Activated T-helper 2 cell treated with anti-CD3 and anti-CD28 coated beads, Interferon-gamma antibody, Interleukin-2, Interleukin-4, amounts not matched to agents 10 μg/mL and 5 μg/mL and 100 μg/mL, durations not matched to agents 14 hours and 24 hours and 36 hours (primary cell): ENCODE measurements around the gene FOXP1. TPM values are rescaled to one million over a fixed set of nuclear protein-coding genes. Genes with fewer than 3 reads are reported as not detected.

Experiments
- DNase-seq: peaks from one replicate; pipeline ENCODE4 v3.0.0; 2021; ENCODE audit warnings: low spot score
- H3K27ac Mint-ChIP-seq: one replicate; pipeline ENCODE4 v1.8.0; 2021; ENCODE audit warnings: mixed read lengths
- H3K27me3 Mint-ChIP-seq: one replicate; pipeline ENCODE4 v1.8.0; 2021; ENCODE audit warnings: low read depth, mixed read lengths
- H3K36me3 Mint-ChIP-seq: one replicate; pipeline ENCODE4 v1.8.0; 2021; ENCODE audit warnings: low read depth, mixed read lengths
- H3K4me1 Mint-ChIP-seq: one replicate; pipeline ENCODE4 v1.8.0; 2021; ENCODE audit warnings: low read depth, mixed read lengths
- H3K4me3 Mint-ChIP-seq: one replicate; pipeline ENCODE4 v1.8.0; 2021; ENCODE audit warnings: low read depth, mild to moderate bottlenecking, moderate library complexity, mixed read lengths
- H3K9me3 Mint-ChIP-seq: one replicate; pipeline ENCODE4 v1.8.0; 2021; ENCODE audit warnings: mixed read lengths
- intact Hi-C: fragments of 100-400 bp; cut with micrococcal nuclease; formaldehyde crosslinking; loops from one replicate; pipeline ENCODE4 v1.15.1; 2023
- total RNA-seq: library from RNA; stranded (reverse); gene quantifications from 2 replicates; pipeline ENCODE4 v1.2.3, GENCODE V29; 2022

FOXP1 gene
- total RNA-seq, 1 donor from 2014 or later: 132 TPM

GRCh38 chr3:71469138-71469435 lies 114.4 kb downstream of the FOXP1 start:
- Mint-ChIP-seq H3K4me3 (no peak overlapping the region), H3K27me3 (no peaks in the 10 kb centered on the region), H3K4me1 (peaks cover 17% of the 10 kb centered on the region), H3K27ac (no peak overlapping the region), H3K36me3 (peaks cover 34% of the 10 kb centered on the region), H3K9me3 (peaks cover 17% of the 10 kb centered on the region)
- DNase-seq: no peak
- intact Hi-C loops: no loop called here

GRCh38 chr3:71468311-71469137 lies 115.0 kb downstream of the FOXP1 start:
- no peak overlapping the region for H3K27ac Mint-ChIP-seq
- peaks cover 17% of the 10 kb centered on the region for H3K4me1 Mint-ChIP-seq
- no peak for DNase-seq
- intact Hi-C loops: no loop called here
- H3K36me3 Mint-ChIP-seq: peaks cover 30% of the 10 kb centered on the region
- H3K4me3 Mint-ChIP-seq: no peak overlapping the region
- H3K27me3 Mint-ChIP-seq: no peaks in the 10 kb centered on the region
- H3K9me3 Mint-ChIP-seq: peaks cover 12% of the 10 kb centered on the region

DNA sequence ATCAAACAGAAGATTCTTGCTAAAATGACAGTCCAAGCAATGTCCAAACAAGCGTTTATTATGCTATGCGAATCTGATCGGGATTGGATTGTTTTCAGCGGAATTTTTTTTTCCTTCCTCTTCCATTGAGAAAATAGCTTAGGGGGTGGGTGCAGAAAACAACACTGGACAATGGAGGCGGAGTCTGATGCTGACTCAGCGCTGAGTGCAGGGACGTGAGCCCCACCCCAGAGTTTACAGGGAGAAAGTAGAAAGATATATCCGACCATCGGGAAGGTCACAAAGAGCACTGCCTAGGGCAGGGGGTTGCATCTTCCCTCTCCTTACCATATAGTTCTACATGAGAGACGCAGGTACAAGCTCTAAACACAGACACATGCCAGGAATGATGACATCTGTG lies 117.0 kb downstream of the FOXP1 start:
- H3K27me3 Mint-ChIP-seq: no peaks in the 10 kb centered on the region
- peaks cover 29% of the 10 kb centered on the region for H3K4me1 Mint-ChIP-seq
- DNase-seq: no peak
- H3K9me3 Mint-ChIP-seq: no peaks in the 10 kb centered on the region
- intact Hi-C loops: no loop called here
- H3K27ac Mint-ChIP-seq: no peak overlapping the region
- H3K4me3 Mint-ChIP-seq: no peak overlapping the region
- peaks cover 24% of the 10 kb centered on the region for H3K36me3 Mint-ChIP-seq

DNA sequence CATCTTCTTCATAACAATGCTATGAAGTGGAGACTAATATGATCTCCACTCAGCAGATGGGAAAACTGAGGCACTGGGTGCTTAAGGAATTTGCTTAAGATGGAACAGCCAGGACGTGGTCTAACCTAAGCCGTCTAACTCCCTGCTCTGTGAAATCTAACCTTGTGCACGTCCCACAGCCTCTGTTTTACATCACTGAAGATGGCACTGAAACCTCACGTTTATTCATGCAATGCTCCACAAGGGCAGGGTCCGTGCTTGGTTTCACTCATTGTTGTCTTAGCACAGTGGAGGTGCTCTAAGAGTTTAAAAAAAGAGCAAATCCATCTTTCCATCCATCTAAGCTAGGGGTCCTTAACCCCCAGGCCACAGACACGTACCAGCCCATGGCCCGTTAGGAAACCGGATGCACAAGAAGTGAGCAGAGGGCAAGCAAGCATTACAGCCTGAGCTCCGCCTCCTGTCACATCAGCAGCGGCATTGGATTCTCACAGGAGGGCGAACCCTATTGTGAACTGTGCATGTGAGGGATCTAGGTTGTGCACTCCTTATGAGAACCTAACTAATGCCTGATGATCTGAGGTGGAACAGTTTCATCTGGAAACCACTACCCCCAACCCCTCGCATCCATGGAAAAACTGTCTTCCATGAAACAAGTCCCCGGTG lies 118.0 kb downstream of the FOXP1 start:
- intact Hi-C loops: no loop called here
- peaks cover 39% of the 10 kb centered on the region for H3K4me1 Mint-ChIP-seq
- H3K36me3 Mint-ChIP-seq: peaks cover 31% of the 10 kb centered on the region
- H3K27ac Mint-ChIP-seq: no peak overlapping the region
- H3K9me3 Mint-ChIP-seq: no peaks in the 10 kb centered on the region
- H3K27me3 Mint-ChIP-seq: no peaks in the 10 kb centered on the region
- H3K4me3 Mint-ChIP-seq: no peak overlapping the region
- DNase-seq: no peak

- intact Hi-C loops: no loop called here
- no peak overlapping the region for H3K4me3 Mint-ChIP-seq
- no peaks in the 10 kb centered on the region for H3K9me3 Mint-ChIP-seq
- no peaks in the 10 kb centered on the region for H3K27me3 Mint-ChIP-seq
- no peak overlapping the region for H3K27ac Mint-ChIP-seq
- no peak for DNase-seq
- peaks cover 40% of the 10 kb centered on the region for H3K4me1 Mint-ChIP-seq
- peaks cover 31% of the 10 kb centered on the region for H3K36me3 Mint-ChIP-seq
These were observed 118.9 kb downstream of the FOXP1 start for GRCh38 chr3:71464613-71465012.

- peaks cover 42% of the 10 kb centered on the region for H3K4me1 Mint-ChIP-seq
- H3K36me3 Mint-ChIP-seq: peaks cover 31% of the 10 kb centered on the region
- H3K27ac Mint-ChIP-seq: no peak overlapping the region
- intact Hi-C loops: no loop called here
- DNase-seq: no peak
- H3K27me3 Mint-ChIP-seq: no peaks in the 10 kb centered on the region
- H3K9me3 Mint-ChIP-seq: no peaks in the 10 kb centered on the region
- H3K4me3 Mint-ChIP-seq: no peak overlapping the region
These were observed 119.9 kb downstream of the FOXP1 start for GRCh38 chr3:71463617-71464016.

DNA sequence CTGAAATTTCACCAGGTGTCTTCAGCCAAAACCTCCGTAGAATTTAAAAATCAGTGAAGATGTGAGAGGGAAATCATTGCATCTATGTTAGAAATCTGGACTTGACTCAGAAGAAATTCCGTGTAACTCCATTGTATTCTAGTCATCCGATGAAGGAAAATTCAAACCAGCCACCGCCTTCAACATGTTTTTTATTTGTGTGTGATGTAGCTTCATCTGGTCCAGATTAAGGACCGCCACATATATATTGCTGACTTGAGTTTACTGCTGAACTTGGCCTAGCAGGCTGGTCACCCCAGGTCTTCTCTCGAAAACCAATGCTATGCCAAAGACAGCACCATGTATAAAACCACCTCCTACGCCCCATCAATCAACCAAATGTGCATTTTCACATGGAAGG lies 120.9 kb downstream of the FOXP1 start:
- no peak for DNase-seq
- Mint-ChIP-seq H3K4me3 (no peak overlapping the region), H3K27me3 (no peaks in the 10 kb centered on the region), H3K4me1 (peaks cover 48% of the 10 kb centered on the region), H3K9me3 (no peaks in the 10 kb centered on the region), H3K36me3 (peaks cover 29% of the 10 kb centered on the region), H3K27ac (peak overlapping the region; percentile 95)
- intact Hi-C loops: no loop called here

GRCh38 chr3:71461749-71462483 lies 121.6 kb downstream of the FOXP1 start:
- Mint-ChIP-seq H3K4me1 (peaks cover 54% of the 10 kb centered on the region), H3K27ac (peak overlapping the region; percentile 95), H3K36me3 (peaks cover 25% of the 10 kb centered on the region), H3K4me3 (no peak overlapping the region), H3K9me3 (no peaks in the 10 kb centered on the region), H3K27me3 (no peaks in the 10 kb centered on the region)
- intact Hi-C loops: loop anchor here (1.0 kb wide), 1 partner anchor 31 kb away; no protein-coding TSS in a partner anchor
- no peak for DNase-seq

DNA sequence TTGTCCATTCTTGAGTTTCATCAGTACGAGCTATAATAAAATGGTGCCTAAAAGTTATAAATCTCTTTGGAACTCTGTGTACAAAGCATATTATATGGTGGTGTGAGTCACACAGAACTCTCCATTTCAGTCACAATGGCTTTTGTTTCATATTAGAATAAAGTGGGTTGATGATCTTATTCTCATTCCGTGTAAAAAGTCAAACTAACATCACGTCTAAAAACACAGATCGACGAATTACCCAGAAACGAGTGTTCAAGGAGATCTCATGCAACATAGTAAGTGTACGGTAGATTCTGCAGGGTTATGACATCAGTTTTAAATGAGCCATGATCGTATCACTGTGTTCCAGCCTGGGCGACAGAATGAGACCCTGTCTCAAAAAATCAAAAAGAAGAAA lies 122.4 kb downstream of the FOXP1 start:
- intact Hi-C loops: loop anchor here (1.0 kb wide), 1 partner anchor 32 kb away; no protein-coding TSS in a partner anchor
- no peak for DNase-seq

DNA sequence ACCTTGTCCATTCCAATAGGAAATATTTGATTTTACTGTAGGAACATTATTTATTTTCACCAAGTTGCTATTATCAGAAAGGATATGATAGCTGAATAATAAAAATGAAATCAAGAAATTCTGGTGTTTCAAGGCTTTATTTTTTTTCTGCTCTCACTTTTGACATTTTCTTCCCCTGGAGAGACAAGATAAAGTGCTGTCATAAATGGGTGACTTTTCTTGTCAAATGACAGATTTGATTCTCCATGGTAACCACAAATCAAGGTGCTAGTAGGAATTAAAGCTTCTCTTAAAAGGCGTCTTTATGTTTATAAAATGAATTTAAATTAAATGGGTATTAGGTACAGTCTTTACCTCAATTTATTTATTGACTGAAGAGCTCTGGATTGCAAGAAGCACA lies 124.6 kb downstream of the FOXP1 start:
- Mint-ChIP-seq H3K27me3 (no peaks in the 10 kb centered on the region), H3K9me3 (no peaks in the 10 kb centered on the region), H3K36me3 (peaks cover 19% of the 10 kb centered on the region), H3K4me1 (peaks cover 72% of the 10 kb centered on the region), H3K27ac (no peak overlapping the region), H3K4me3 (no peak overlapping the region)
- no peak for DNase-seq
- intact Hi-C loops: loop anchor here (5.0 kb wide), 1 partner anchor 77 kb away; no protein-coding TSS in a partner anchor

More for the DNA sequence above, 122.4 kb downstream of the FOXP1 start:
- Mint-ChIP-seq H3K36me3 (peaks cover 19% of the 10 kb centered on the region), H3K4me1 (peaks cover 57% of the 10 kb centered on the region), H3K27ac (peak overlapping the region; percentile 95), H3K27me3 (no peaks in the 10 kb centered on the region), H3K4me3 (peak overlapping the region; percentile 43), H3K9me3 (no peaks in the 10 kb centered on the region)

DNA sequence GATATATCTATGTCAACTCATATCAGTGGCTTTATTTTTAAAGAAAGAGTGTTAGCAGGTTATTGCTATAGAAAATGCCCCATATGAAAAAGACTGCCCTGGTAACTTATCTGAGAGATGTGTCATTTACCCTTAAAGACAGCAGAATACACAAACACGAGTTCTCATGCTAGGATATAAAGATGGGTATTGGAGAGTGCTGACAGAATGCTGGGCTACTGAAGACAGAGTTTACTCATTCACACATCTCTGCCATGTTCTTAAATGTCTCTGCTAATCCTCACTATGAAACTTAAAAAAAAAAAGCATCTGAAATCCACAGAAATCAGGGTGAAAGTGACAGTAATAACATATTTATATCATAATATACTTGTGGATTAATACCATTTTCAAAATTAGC lies 126.7 kb downstream of the FOXP1 start:
- H3K4me1 Mint-ChIP-seq: peaks cover 85% of the 10 kb centered on the region
- DNase-seq: no peak
- no peaks in the 10 kb centered on the region for H3K9me3 Mint-ChIP-seq
- peak overlapping the region; percentile 70 for H3K4me3 Mint-ChIP-seq
- peak overlapping the region; percentile 89 for H3K27ac Mint-ChIP-seq
- intact Hi-C loops: loop anchor here (1.0 to 5.0 kb wide), 5 partner anchors 13 to 75 kb away; no protein-coding TSS in a partner anchor
- H3K36me3 Mint-ChIP-seq: peaks cover 11% of the 10 kb centered on the region
- H3K27me3 Mint-ChIP-seq: no peaks in the 10 kb centered on the region

- intact Hi-C loops: loop anchor here (1.0 to 5.0 kb wide), 5 partner anchors 12 to 74 kb away; no protein-coding TSS in a partner anchor
- H3K9me3 Mint-ChIP-seq: no peaks in the 10 kb centered on the region
- H3K27ac Mint-ChIP-seq: peak overlapping the region; percentile 89
- peaks cover 5% of the 10 kb centered on the region for H3K36me3 Mint-ChIP-seq
- H3K4me3 Mint-ChIP-seq: peak overlapping the region; percentile 70
- no peak for DNase-seq
- H3K27me3 Mint-ChIP-seq: no peaks in the 10 kb centered on the region
- peaks cover 85% of the 10 kb centered on the region for H3K4me1 Mint-ChIP-seq
These were observed 127.4 kb downstream of the FOXP1 start for GRCh38 chr3:71456156-71456555.
